Activated naive CD4-positive, alpha-beta T cell treated with anti-CD3 and anti-CD28 coated beads, Interleukin-2, amount 10 ng/mL, durations not matched to agents 7 days and 5 days (primary cell): ENCODE measurements around the gene NUP210.

ENCODE experiments used
- CTCF ChIA-PET: fragments of 350-600 bp; sonication (Branson Sonifier 250); formaldehyde crosslinking; loops from one replicate; lab custom pipeline; 2021; ENCODE audit warnings: antibody characterized with exemption; lab: Charles Lee
- DNase-seq: peaks from one replicate; pipeline ENCODE4 v3.0.0-alpha.2; 2020
- H3K27ac Mint-ChIP-seq: one replicate; pipeline ENCODE4 v1.8.0; 2021; ENCODE audit warnings: mild to moderate bottlenecking, moderate library complexity, mixed read lengths
- H3K27me3 Mint-ChIP-seq: one replicate; pipeline ENCODE4 v1.8.0; 2021; ENCODE audit warnings: mild to moderate bottlenecking, mixed read lengths
- H3K36me3 Mint-ChIP-seq: one replicate; pipeline ENCODE4 v1.8.0; 2021; ENCODE audit warnings: mixed read lengths
- H3K4me1 Mint-ChIP-seq: one replicate; pipeline ENCODE4 v1.8.0; 2021; ENCODE audit warnings: mixed read lengths
- H3K4me3 Mint-ChIP-seq: one replicate; pipeline ENCODE4 v1.8.0; 2021; ENCODE audit warnings: mild to moderate bottlenecking, moderate library complexity, mixed read lengths
- H3K9me3 Mint-ChIP-seq: one replicate; pipeline ENCODE4 v1.8.0; 2021; ENCODE audit warnings: mixed read lengths

The NUP210 gene

DNA sequence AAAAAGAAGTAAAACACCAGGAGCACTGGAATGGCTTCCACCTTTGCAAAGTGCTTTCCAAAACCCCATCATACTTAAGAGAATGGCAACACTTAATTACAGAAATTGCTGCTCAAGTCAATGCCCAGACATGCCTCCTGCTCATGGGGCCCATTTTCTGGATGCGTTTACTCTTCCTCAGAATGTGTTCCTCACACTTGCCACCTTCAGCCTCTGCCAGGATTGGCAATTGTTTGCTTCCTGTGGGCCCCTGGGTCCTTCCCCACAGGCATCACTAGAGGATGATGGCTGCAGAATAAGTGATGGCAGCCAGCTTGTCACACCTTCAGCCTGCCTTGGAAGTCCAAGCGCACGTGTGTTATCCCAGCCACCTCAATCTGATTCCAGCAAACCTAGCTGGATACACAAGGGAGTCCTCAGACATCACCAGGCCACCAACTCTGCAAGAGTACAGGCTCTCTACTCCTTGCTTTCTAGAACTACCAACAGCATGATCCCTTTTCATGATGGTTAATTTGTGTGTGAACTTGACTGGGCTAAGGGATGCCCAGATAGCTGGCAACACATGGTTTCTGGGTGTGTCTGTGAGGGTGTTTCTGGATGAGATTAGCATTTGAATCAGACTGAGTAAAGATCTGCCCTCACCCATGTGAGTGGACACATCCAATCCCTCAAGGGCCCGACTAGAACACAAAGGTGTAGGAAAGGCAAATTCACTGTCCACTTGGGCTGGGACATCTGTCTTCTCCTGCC lies 4.9 kb upstream of the NUP210 start:
- CTCF ChIA-PET: interaction anchor here (1.1 to 1.4 kb wide), 2 partner anchors 8 to 27 kb away, joined by 3 to 10 read pairs; no protein-coding TSS in a partner anchor
- Mint-ChIP-seq H3K9me3 (peaks cover 2% of the 10 kb centered on the region), H3K27me3 (no peaks in the 10 kb centered on the region), H3K27ac (no peak overlapping the region), H3K4me1 (peaks cover 73% of the 10 kb centered on the region), H3K4me3 (no peak overlapping the region), H3K36me3 (peaks cover 9% of the 10 kb centered on the region)
- DNase-seq: no peak

DNA sequence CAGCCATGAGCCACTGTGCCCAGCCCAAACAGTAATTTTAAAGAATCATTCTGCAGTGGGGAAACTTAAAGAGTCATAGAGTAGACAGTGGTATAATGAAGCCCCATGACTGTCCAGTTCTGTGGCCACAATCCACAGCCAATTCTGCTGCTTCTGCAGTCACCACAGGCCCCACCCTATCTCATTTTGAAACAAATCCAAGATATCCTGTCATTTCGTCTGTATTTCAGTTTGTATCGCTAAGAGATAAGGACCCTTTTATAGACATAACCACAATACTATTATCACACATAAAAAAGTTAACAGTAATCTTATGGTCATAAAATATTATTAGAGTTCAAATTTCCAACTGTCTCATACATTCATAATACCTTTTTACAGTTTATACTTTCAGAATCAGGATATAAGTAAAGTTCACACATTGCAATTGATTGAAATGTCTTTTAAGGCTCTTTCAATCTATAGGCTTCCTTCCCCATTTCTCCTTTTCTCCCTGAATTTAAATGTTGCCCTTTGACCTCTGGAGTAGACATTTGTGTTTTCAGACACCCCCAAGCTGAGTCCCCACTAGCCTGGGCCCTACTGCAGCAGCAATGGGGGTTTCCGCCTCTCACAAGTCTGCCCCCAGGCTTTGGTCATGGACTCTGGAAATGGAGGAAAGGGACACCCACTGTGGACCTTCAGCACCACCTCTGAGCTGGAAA lies 4.2 kb upstream of the NUP210 start:
- Mint-ChIP-seq H3K36me3 (peaks cover 8% of the 10 kb centered on the region), H3K4me1 (peaks cover 68% of the 10 kb centered on the region), H3K4me3 (no peak overlapping the region), H3K9me3 (no peaks in the 10 kb centered on the region), H3K27ac (peak overlapping the region; percentile 24), H3K27me3 (no peaks in the 10 kb centered on the region)
- DNase-seq: no peak
- CTCF ChIA-PET: interaction anchor here (1.4 kb wide), 1 partner anchor 8 kb away, joined by 10 read pairs; no protein-coding TSS in a partner anchor

DNA sequence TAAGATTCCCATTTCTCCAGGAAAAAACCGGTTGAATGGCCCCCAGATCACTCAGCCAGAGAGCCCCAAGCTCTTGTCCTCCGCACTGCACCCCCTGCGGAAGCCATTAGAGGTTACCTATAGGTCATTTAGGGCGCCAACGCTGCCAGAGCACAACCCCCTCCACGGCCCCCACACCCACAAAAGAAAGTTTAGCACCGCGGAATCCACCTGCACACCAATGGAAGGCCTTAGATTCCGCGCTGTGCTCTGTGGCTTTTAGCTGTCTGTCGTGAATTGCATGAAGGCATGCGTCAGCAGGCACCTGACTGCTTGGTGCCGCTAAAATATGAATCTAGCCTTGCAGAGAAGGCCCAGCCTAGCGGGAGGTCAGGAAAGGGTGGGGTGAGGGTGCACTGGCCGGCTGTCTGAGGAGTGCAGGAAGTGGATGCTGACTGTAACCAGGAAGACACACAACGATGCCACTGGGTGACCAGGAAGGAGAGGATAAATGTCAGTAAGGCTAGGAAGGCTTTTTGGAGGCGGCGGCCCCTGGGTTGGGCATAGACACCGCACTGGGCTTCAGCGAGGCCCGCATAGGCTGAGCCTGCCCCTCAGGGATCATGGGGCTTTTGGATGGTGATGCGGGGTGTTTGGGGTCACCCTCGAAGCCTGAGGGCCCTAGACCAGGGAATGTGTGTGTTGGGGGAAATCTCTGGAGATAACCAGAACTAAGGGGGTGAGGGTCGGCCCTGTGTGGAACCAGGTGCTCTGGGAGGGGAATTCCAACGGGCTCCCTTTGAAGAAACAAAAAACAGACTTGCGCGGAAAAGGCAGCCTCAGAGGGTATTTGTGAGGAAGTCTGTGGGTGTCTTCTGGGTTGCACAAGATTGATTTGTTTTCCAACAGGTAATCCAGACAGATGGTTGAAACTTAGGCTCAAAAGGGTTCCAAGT lies 976 bp upstream of the NUP210 start:
- CTCF ChIA-PET: interaction anchor here (0.9 to 1.3 kb wide), 3 partner anchors 7 to 75 kb away, joined by 3 to 7 read pairs (median 3); no protein-coding TSS in a partner anchor
- peaks cover 77% of the 10 kb centered on the region for H3K4me1 Mint-ChIP-seq
- no peaks in the 10 kb centered on the region for H3K27me3 Mint-ChIP-seq

DNA sequence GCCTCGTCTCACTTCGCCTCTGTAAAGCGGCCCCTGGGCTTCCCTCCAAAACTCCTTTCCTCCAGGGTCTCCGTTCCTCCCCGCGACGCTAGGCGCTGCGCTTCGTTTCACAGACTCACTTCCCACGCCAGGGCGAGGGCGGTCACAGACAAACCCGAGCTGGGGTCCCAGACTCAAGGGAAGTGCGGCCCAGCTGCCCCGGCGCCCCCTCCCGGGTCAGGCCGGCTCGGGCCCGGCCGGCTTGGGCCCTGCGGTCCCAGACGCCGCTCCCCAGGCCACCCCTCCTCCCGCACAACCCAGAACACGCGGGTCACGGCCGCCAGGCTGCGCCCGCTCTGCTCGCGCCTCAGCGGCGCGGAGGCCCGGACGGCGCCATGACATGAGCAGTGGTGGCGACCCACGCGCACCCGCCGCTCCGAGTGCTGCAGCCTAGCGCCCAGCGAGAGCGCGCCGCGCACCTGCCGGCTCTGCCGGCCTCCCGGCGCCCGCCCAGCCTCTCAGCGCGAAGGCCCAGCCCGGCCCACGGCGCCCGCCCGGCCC lies 547 bp downstream of the NUP210 start:
- Mint-ChIP-seq H3K4me1 (peaks cover 77% of the 10 kb centered on the region), H3K36me3 (peaks cover 28% of the 10 kb centered on the region), H3K27ac (peak overlapping the region; percentile 87), H3K27me3 (no peaks in the 10 kb centered on the region), H3K9me3 (no peaks in the 10 kb centered on the region), H3K4me3 (peak overlapping the region; percentile 89)
- peak; percentile 69 for DNase-seq
- CTCF ChIA-PET: interaction anchor here (0.7 to 6.7 kb wide), 5 partner anchors 9 to 73 kb away, joined by 3 to 48 read pairs (median 3); no protein-coding TSS in a partner anchor

More for the DNA sequence above, 976 bp upstream of the NUP210 start:
- H3K9me3 Mint-ChIP-seq: no peaks in the 10 kb centered on the region
- DNase-seq: peak; percentile 88
- peaks cover 27% of the 10 kb centered on the region for H3K36me3 Mint-ChIP-seq
- peak overlapping the region; percentile 89 for H3K4me3 Mint-ChIP-seq
- H3K27ac Mint-ChIP-seq: peak overlapping the region; percentile 99

DNA sequence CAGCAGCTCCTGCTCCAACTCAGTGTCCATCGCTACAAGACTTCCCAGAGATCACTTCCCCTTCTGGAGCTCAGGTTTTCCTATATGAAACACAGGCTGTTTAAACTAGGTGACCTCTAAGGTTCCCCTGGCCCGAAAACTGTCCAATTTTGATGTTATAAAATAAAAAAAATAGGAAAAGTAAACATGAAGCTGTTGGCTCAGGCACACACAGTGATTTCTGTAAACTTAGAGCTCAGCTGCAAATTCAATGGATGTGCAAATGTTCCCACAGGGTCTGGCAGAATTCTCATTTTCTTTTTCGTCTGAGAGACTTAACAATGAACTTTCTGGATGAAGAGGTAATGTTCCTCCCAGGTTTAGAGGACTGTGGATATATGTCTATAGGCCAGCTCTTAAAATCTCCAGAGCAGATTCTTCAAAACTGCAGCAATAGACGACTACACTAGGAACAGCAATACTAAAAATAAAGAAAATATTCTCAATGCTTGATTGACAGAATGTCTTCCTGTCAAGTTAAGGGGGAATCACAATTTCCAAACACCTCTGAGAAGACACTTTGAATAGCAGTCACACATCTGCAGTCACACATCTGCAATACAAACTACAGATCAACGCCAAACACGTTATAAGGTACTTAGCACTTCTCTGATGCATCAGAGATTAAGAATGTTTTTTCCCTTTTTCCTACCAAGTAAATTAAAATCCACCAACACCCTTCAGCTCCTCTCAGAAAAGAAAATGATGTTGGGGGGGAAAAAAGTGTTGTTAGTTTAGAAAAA lies 2.8 kb downstream of the NUP210 start:
- no peaks in the 10 kb centered on the region for H3K9me3 Mint-ChIP-seq
- H3K27ac Mint-ChIP-seq: peak overlapping the region; percentile 90
- no peak for DNase-seq
- peak overlapping the region; percentile 89 for H3K4me3 Mint-ChIP-seq
- CTCF ChIA-PET: interaction anchor here (0.9 to 6.7 kb wide), 14 partner anchors 8 to 325 kb away, joined by 3 to 48 read pairs (median 4); no protein-coding TSS in a partner anchor
- H3K27me3 Mint-ChIP-seq: no peaks in the 10 kb centered on the region
- peaks cover 81% of the 10 kb centered on the region for H3K4me1 Mint-ChIP-seq
- H3K36me3 Mint-ChIP-seq: peaks cover 35% of the 10 kb centered on the region

GRCh38 chr3:13415997-13416793 lies 3.9 kb downstream of the NUP210 start:
- Mint-ChIP-seq H3K4me1 (peaks cover 74% of the 10 kb centered on the region), H3K4me3 (peak overlapping the region; percentile 56), H3K9me3 (no peaks in the 10 kb centered on the region), H3K36me3 (peaks cover 36% of the 10 kb centered on the region), H3K27ac (peak overlapping the region; percentile 90), H3K27me3 (no peaks in the 10 kb centered on the region)
- CTCF ChIA-PET: interaction anchor here (0.9 to 6.7 kb wide), 13 partner anchors 8 to 324 kb away, joined by 3 to 48 read pairs (median 5); no protein-coding TSS in a partner anchor
- DNase-seq: peak; percentile 62

GRCh38 chr3:13415236-13415986 lies 4.7 kb downstream of the NUP210 start:
- CTCF ChIA-PET: interaction anchor here (0.6 to 6.7 kb wide), 5 partner anchors 10 to 1588 kb away, joined by 3 to 48 read pairs (median 7); no protein-coding TSS in a partner anchor
- Mint-ChIP-seq H3K27ac (peak overlapping the region; percentile 90), H3K36me3 (peaks cover 35% of the 10 kb centered on the region), H3K4me1 (peaks cover 72% of the 10 kb centered on the region), H3K27me3 (no peaks in the 10 kb centered on the region), H3K4me3 (peak overlapping the region; percentile 58), H3K9me3 (no peaks in the 10 kb centered on the region)
- no peak for DNase-seq

- Mint-ChIP-seq H3K27ac (peak overlapping the region; percentile 90), H3K4me1 (peaks cover 72% of the 10 kb centered on the region), H3K4me3 (peak overlapping the region; percentile 75), H3K36me3 (peaks cover 41% of the 10 kb centered on the region), H3K9me3 (peaks cover under 1% of the 10 kb centered on the region), H3K27me3 (no peaks in the 10 kb centered on the region)
- DNase-seq: peak; percentile 84
- CTCF ChIA-PET: interaction anchor here (1.0 to 6.7 kb wide), 2 partner anchors 14 to 38 kb away, joined by 3 to 48 read pairs; no protein-coding TSS in a partner anchor
Observed at GRCh38 chr3:13414040-13414729, 5.9 kb downstream of the NUP210 start.

- Mint-ChIP-seq H3K36me3 (peaks cover 44% of the 10 kb centered on the region), H3K27me3 (no peaks in the 10 kb centered on the region)
Observed at GRCh38 chr3:13411186-13411860, 8.8 kb downstream of the NUP210 start.

DNA sequence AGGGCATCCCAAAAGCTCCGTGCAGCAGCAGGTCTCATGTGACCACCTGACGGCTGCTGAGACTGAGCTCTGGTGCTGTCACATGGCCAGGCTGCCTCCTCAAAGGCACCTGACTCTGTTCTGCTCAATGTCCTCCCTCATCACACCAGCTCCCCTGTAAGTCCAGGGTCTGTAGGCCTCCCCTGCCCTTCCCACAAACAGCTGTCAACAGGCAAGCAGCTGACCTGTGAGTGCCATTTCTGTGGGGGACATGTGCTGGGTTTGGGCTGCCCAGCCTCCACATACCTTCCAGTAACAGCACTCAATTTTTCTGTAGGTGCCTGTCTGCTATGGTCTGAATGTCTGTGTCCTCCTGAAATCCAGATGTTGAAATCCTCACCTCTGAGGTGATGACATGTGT lies 11.2 kb downstream of the NUP210 start:
- DNase-seq: no peak
- peaks cover 28% of the 10 kb centered on the region for H3K4me1 Mint-ChIP-seq

More at GRCh38 chr3:13411186-13411860, 8.8 kb downstream of the NUP210 start:
- Mint-ChIP-seq H3K27ac (peak overlapping the region; percentile 62), H3K4me3 (no peak overlapping the region), H3K9me3 (peaks cover 16% of the 10 kb centered on the region), H3K4me1 (peaks cover 52% of the 10 kb centered on the region)
- no peak for DNase-seq
- CTCF ChIA-PET: interaction anchor here (1.4 kb wide), 1 partner anchor 40 kb away, joined by 5 read pairs; no protein-coding TSS in a partner anchor

More for the DNA sequence above, 11.2 kb downstream of the NUP210 start:
- Mint-ChIP-seq H3K27ac (peak overlapping the region; percentile 24), H3K4me3 (no peak overlapping the region), H3K27me3 (no peaks in the 10 kb centered on the region), H3K36me3 (peaks cover 46% of the 10 kb centered on the region), H3K9me3 (peaks cover 16% of the 10 kb centered on the region)
- CTCF ChIA-PET: interaction anchor here (1.7 to 2.9 kb wide), 2 partner anchors 8 to 44 kb away, joined by 5 to 10 read pairs; no protein-coding TSS in a partner anchor
